Jurkat, Clone E6-1 (cell line): Measurements from ENCODE around the gene ADAMTS15.

ENCODE experiments used
- DNase-seq: peaks from one replicate; pipeline ENCODE4 v3.0.0-alpha.2; 2011; ENCODE audit warnings: low read depth, low spot score
- H3K4me3 ChIP-seq: 2 replicates; pipeline ENCODE4 v1.5.1; 2011; ENCODE audit warnings: mild to moderate bottlenecking, low read length, control low read depth, moderate library complexity

ADAMTS15 gene

DNA sequence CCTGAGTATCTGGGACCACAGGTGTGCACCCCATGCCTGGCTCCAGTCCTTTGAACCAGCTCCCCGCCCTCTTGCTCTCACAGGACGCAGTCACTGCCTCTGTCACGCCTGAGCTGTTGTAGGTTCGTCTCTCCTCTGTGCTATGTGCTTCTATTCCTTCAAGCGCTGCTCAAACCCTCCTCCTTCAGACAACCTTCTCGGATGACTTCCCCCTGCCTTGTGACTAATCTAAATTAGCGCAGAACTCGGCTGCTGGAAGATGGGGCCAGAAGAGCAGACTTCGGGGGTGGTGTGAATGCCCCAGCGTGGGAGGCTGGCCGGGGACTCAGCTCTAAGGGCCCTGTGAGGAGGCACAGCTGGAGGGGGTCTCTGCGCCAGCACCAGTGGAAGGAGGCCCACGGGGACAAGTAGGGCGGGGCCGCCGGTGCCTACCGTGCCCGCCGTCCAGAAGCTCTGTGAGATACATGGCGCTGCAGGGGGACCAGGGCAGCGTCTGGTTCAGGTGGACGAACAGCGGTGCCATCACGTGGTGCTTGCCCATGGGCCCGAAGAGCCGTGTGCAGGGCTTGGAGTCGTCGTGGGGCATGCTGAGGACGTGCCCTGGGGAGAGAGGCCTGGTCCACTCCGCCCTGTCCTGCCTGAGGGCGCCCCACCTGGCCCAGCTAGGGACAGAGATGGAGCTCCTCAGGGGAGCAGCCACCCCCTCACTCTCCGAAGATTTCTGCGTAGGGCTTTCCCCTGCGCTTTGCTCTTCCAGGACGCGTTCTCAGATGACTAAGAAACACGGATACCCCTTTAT is 32.5 kb upstream of the ADAMTS15 start:
- no peak overlapping the region for H3K4me3 ChIP-seq
- no peak for DNase-seq

- no peak for DNase-seq
- no peak overlapping the region for H3K4me3 ChIP-seq
Observed at GRCh38 chr11:130416530-130416882, 31.9 kb upstream of the ADAMTS15 start.

GRCh38 chr11:130416906-130417305 is 31.5 kb upstream of the ADAMTS15 start:
- DNase-seq: no peak

DNA sequence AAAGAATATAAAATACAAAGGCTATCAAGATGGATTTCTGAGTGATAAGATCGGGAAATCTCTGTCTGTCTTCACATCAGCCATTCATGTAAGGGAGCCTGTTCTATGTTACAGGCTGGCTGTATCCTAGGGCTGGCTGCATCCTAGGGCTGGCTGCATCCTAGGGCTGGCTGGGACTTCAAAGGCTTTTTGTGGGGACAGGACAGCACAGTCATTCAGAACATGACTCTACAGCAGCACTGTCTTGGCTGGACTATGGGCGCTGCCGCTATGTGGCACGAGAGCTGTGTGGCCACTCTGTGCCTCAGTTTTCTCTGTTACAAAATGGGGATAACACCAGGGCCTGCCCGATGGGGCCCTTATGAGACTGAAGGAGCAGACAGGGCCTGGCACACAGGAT is 30.2 kb upstream of the ADAMTS15 start:
- DNase-seq: no peak
- H3K4me3 ChIP-seq: no peak overlapping the region

More at GRCh38 chr11:130416906-130417305, 31.5 kb upstream of the ADAMTS15 start:
- no peak overlapping the region for H3K4me3 ChIP-seq

- no peak overlapping the region for H3K4me3 ChIP-seq
- DNase-seq: no peak
Observed at GRCh38 chr11:130418756-130419155, 29.7 kb upstream of the ADAMTS15 start.

- no peak for DNase-seq
- no peak overlapping the region for H3K4me3 ChIP-seq
Observed at GRCh38 chr11:130420478-130421198, 27.8 kb upstream of the ADAMTS15 start.

- no peak for DNase-seq
Observed at GRCh38 chr11:130421199-130421585, 27.3 kb upstream of the ADAMTS15 start.

GRCh38 chr11:130421697-130422096 is 26.7 kb upstream of the ADAMTS15 start:
- no peak for DNase-seq
- H3K4me3 ChIP-seq: no peak overlapping the region

More at GRCh38 chr11:130421199-130421585, 27.3 kb upstream of the ADAMTS15 start:
- no peak overlapping the region for H3K4me3 ChIP-seq

DNA sequence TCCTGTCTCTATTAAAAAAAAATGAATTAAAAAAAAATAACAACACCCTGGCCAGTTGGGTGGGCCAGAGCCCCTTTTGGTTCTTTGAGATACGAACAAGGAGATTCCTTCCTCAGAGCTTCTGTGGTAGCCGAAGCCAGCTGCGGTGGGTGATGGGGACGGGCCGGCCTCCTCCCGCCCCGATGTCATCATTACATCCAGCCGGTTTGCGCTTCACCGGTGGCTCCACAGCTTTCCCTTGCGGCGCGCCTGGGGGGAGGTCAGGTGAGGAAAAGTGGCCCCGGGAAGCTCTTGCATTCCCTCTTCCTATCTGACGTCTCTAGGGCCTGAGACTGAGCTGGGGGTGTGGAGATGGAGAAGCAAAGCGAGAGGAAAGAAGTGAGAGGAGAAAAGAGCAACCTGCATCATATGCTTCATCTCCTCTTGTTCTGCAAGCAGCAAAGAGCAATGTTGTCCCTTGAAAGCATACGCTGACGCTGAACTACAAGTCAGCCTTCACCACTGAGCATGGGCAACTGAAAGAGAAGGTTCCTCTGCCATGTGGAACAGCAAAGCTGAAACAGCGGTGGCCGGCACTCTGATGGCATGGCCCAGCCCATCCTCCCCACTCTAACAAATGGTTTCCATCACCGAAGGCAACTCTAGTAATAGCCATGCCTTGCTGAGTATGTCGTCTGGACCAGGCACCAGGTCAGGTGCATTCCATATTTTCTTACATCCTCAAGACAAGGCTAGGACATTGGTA is 26.0 kb upstream of the ADAMTS15 start:
- no peak for DNase-seq
- no peak overlapping the region for H3K4me3 ChIP-seq

DNA sequence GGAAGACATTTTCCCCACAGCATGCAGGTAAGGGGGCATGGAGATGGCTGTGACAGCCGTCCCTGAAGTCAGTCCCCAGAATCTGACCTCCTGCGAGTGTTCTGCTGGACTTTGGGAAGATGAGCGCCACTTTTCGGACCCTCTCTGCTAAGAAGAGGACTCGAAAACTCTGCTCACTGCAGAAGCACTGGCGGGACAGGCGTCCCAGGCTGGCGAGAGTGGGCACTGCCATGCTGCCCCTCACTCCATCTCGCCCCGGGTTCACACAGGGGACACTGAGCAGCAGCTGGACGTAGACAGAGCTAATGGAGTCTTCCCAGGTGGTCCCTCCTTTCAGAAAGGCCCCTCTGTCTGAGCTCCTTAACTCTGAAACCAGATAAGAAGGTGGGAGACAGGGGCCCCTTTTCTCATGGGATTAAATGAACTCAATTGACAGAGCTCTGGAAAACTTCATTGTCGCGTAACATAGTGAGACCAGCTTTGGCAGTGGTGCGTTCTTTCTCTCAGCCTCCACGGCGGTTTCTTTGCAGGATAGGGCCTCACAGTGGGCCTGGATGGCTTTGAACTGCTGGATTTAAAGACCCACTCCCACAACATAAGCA is 24.8 kb upstream of the ADAMTS15 start:
- H3K4me3 ChIP-seq: no peak overlapping the region
- DNase-seq: no peak

DNA sequence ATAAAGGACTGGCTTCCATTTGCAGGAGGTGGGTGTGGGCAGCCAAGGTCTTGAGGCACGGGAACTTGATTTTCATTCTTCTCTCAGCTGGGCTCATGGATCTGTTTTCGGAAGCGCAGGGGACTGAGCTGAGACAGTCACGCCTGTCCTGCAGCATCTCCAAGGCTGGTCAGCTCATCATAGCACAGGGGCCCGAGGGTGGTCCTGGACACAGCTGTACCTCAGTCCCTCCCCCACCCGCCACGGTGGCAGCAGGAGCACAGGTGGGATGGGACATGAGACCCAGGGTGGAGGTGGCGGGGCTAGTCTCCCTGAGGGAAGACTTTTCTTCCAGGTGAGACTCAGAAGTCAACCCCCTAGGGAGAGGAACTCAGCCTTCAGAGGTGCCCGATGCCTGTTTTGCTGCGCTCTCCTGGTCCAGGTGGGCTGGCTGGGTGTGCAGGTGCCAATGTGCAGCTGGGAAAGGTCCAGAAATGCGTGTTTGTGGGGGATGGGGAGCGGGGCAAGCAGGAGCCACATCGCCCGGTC is 23.8 kb upstream of the ADAMTS15 start:
- no peak overlapping the region for H3K4me3 ChIP-seq
- no peak for DNase-seq

DNA sequence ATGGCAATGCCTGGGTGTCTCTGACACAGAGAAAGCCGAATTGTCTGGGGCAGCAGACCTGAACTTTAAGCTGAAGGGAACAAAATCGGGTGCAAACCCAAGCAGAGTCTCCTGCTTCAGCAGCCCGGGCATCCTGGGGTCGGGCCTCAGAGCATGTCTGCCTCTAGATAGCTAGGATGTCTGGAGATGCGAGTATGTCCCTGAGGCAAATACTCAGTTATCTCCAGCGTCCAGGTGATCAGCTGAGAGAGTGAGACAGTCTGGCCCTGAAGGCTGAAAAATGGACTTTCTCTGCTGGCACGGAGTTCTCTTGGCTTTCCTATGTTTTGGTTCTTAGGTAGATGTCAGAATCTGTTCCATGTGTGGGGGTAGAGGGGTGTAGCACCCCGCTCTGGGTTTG is 23.3 kb upstream of the ADAMTS15 start:
- H3K4me3 ChIP-seq: no peak overlapping the region
- no peak for DNase-seq

DNA sequence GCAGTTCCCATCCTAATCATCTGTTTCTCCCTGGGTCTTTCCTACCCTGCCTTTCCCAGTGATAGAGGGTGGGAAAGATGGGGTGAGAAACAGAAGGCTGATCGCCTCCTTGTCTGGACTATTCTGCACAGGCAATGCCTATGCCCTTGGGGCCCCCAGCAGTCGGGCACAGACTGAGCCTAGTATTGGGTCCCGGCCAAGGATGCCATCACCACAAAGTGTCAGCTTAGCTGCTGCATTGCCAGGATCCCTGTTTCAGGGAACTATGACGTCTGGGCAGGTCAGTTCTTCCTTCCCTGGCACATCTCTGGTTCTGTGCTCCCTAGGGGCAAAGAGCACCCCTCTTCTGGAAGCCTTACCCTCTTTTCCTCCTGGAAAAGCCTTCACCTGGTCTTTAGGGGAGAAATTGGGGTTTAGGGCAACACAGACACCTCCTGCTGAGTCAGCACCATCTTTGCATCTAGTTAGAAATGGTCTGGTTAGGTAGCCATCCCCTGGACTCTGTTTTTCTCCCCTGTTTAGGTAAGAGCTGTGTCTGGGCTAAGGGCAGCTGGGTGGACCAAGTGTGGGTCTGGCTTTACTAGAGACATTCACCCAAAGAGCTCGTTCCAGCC is 22.1 kb upstream of the ADAMTS15 start:
- H3K4me3 ChIP-seq: no peak overlapping the region
- no peak for DNase-seq

GRCh38 chr11:130426837-130427341 is 21.6 kb upstream of the ADAMTS15 start:
- DNase-seq: no peak
- H3K4me3 ChIP-seq: no peak overlapping the region

GRCh38 chr11:130427581-130428315 is 20.7 kb upstream of the ADAMTS15 start:
- DNase-seq: no peak
- no peak overlapping the region for H3K4me3 ChIP-seq

- no peak within 1 kb of the TSS for H3K4me3 ChIP-seq
- no peak for DNase-seq
Observed at GRCh38 chr11:130428316-130429119, 19.9 kb upstream of the ADAMTS15 start, which contains the start of gene ADAMTS8. Gene ADAMTS8, minus strand, starts transcription at chr11:130428609. Its CDS starts 323 bp downstream, at chr11:130428286.

- no peak for DNase-seq
- no peak overlapping the region for H3K4me3 ChIP-seq
Observed at GRCh38 chr11:130429120-130429681, 19.2 kb upstream of the ADAMTS15 start.
